Endothelial cell of umbilical vein (primary cell): Measurements from ENCODE around the gene PLEKHM2. TPM values are rescaled to one million over a fixed set of nuclear protein-coding genes. Genes with fewer than 3 reads are reported as not detected.

Experiments used
- BruUV-seq: library from RNA; stranded (reverse); fragments of 400-500 nt; replicated peaks from 2 replicates; lab custom pipeline; 2021; lab: Mats Ljungman, UMichigan
- CTCF ChIA-PET: fragments of 300-600, 350-600 bp; sonication (Branson Sonifier 250); formaldehyde crosslinking; loops from one replicate; lab custom pipeline; 2021; ENCODE audit warnings: antibody characterized with exemption, inconsistent platforms; lab: Charles Lee
- POLR2A ChIA-PET: fragments of 300-600, 350-600 bp; sonication (Branson Sonifier 250); formaldehyde crosslinking; loops from one replicate; lab custom pipeline; 2021; ENCODE audit warnings: antibody characterized with exemption, inconsistent platforms; lab: Charles Lee
- DNase-seq: peaks from one replicate; pipeline ENCODE4 v3.0.0-alpha.2; 2011; ENCODE audit warnings: low read depth, low spot score
- FAIRE-seq: peaks from 2 replicates; lab custom pipeline; 2011; peaks lifted over from hg19 to GRCh38; lab: Jason Lieb, UNC
- H2AFZ ChIP-seq: 2 replicates; pipeline ENCODE4 v1.6.0; 2012; ENCODE audit warnings: low read depth, low read length, control low read depth, inconsistent platforms
- H3K27ac ChIP-seq: 2 replicates; pipeline ENCODE4 v1.5.1; 2011; ENCODE audit warnings: low read depth, mild to moderate bottlenecking, control low read depth, low read length, moderate library complexity; ENCODE audit not compliant: insufficient read depth
- H3K27me3 ChIP-seq, 2 experiments: 2 replicates each; pipeline versions ENCODE4 v1.6.0 to v1.6.1; 2011; ENCODE audit warnings: low read length in 2 of 2, mixed read lengths in 1 of 2; ENCODE audit not compliant: control insufficient read depth in 2 of 2, insufficient read depth in 2 of 2
- H3K36me3 ChIP-seq, 2 experiments: 2 replicates in 1 of 2; 3 replicates in 1 of 2; pipeline ENCODE4 v1.5.1; 2011; ENCODE audit warnings: low read length in 2 of 2, mild to moderate bottlenecking in 1 of 2, moderate library complexity in 1 of 2; ENCODE audit not compliant: control insufficient read depth in 2 of 2, insufficient read depth in 2 of 2; ENCODE audit errors: extremely low read depth in 1 of 2
- H3K4me1 ChIP-seq: 3 replicates; pipeline ENCODE4 v1.5.1; 2011; ENCODE audit warnings: mild to moderate bottlenecking, low read length; ENCODE audit not compliant: control insufficient read depth, insufficient read depth; ENCODE audit errors: extremely low read depth
- H3K4me2 ChIP-seq: 2 replicates; pipeline ENCODE4 v1.6.1; 2011; ENCODE audit warnings: low read length, control low read depth, mixed read lengths; ENCODE audit not compliant: insufficient read depth
- H3K4me3 ChIP-seq, 3 experiments: fragments of 200-600 bp in 1 of 3; sonication (generic), shearing (Covaris generic) in 1 of 3; replicated peaks in 1 of 3; 2 replicates each; pipeline ENCODE4 v1.5.1; 2011 to 2016; ENCODE audit warnings: control low read depth in 3 of 3, low read length in 3 of 3, mild to moderate bottlenecking in 2 of 3, inconsistent platforms in 1 of 3, low read depth in 1 of 3, moderate library complexity in 1 of 3; ENCODE audit not compliant: insufficient read depth in 1 of 3
- H3K79me2 ChIP-seq: 2 replicates; pipeline ENCODE4 v1.6.0; 2012; ENCODE audit warnings: low read length, inconsistent platforms; ENCODE audit not compliant: control insufficient read depth, insufficient read depth
- H3K9ac ChIP-seq: replicated peaks from 2 replicates; pipeline ENCODE3; 2011; ENCODE audit warnings: low read length, control low read depth; ENCODE audit not compliant: insufficient read depth; ENCODE audit errors: extremely low read depth
- H3K9me1 ChIP-seq: replicated peaks from 3 replicates; pipeline ENCODE4 v1.6.0; 2011; ENCODE audit warnings: mild to moderate bottlenecking, low read length; ENCODE audit not compliant: control insufficient read depth, insufficient read depth; ENCODE audit errors: extremely low read depth
- H3K9me3 ChIP-seq: replicated peaks from 2 replicates; pipeline ENCODE4 v1.5.1; 2012; ENCODE audit warnings: low read length, inconsistent platforms; ENCODE audit not compliant: control insufficient read depth, insufficient read depth
- H4K20me1 ChIP-seq: replicated peaks from 2 replicates; pipeline ENCODE3; 2011; ENCODE audit warnings: mild to moderate bottlenecking, low read length; ENCODE audit not compliant: control insufficient read depth, insufficient read depth; ENCODE audit errors: extremely low read depth
- EZH2 ChIP-seq: IDR thresholded peaks from 2 replicates; pipeline ENCODE4 v1.6.1; 2012; ENCODE audit warnings: borderline replicate concordance, low read depth, mild to moderate bottlenecking, moderate library complexity, low read length, inconsistent platforms; ENCODE audit not compliant: severe bottlenecking
- FOS ChIP-seq: IDR thresholded peaks from 2 replicates; pipeline ENCODE4 v1.6.1; 2011; ENCODE audit warnings: mild to moderate bottlenecking, low read length, moderate library complexity, borderline replicate concordance; ENCODE audit not compliant: insufficient read depth
- GATA2 ChIP-seq: IDR thresholded peaks from 2 replicates; pipeline ENCODE4 v1.7.0; 2011; ENCODE audit warnings: low read depth, mild to moderate bottlenecking, moderate library complexity, mixed read lengths, low read length; ENCODE audit not compliant: insufficient read length, insufficient read depth
- JUN ChIP-seq: IDR thresholded peaks from 2 replicates; pipeline ENCODE4 v1.6.1; 2011; ENCODE audit warnings: borderline replicate concordance, low read depth; ENCODE audit not compliant: insufficient read length, insufficient read depth
- MYC ChIP-seq: IDR thresholded peaks from one replicate; pipeline ENCODE4 v1.6.1; 2011; ENCODE audit warnings: mild to moderate bottlenecking, low read depth, low read length
- POLR2A ChIP-seq: IDR thresholded peaks from 2 replicates; pipeline ENCODE4 v1.6.1; 2012; ENCODE audit warnings: low read depth, mild to moderate bottlenecking, control low read depth, low read length
- POLR2AphosphoS5 ChIP-seq: IDR thresholded peaks from 2 replicates; pipeline ENCODE4 v1.6.1; 2012; ENCODE audit warnings: low read depth, mild to moderate bottlenecking, control low read depth, low read length, moderate library complexity; ENCODE audit not compliant: insufficient read depth
- dilution Hi-C: fragments of 300-500 bp; cut with MboI; formaldehyde crosslinking; loops from one replicate; pipeline ENCODE4 v1.15.0; 2019; ENCODE audit warnings: low sequenced_read_pairs; ENCODE audit not compliant: extremely low pct_ligation_motif_present
- intact Hi-C: fragments of 100-400 bp; cut with micrococcal nuclease; formaldehyde crosslinking; loops from one replicate; pipeline ENCODE4 v1.10.0; 2022
- polyA plus RNA-seq, 4 experiments: library from polyadenylated mRNA; depleted of rRNA in 3 of 4; stranded (reverse) in 3 of 4; unstranded in 1 of 4; fragments of >200 nt; gene quantifications; 2 replicates each; pipeline versions ENCODE4 v1.2.1 to v1.2.3, GENCODE V29; 2011 to 2012; ENCODE audit warnings: missing spikeins in 1 of 4
- total RNA-seq: library from RNA; stranded (reverse); gene quantifications from 2 replicates; pipeline ENCODE4 v1.2.3, GENCODE V29; 2021
- TF ChIP-seq, protein P1 (sequence below), 2 donors: IDR thresholded peaks; 1 replicate in 1 of 2; 2 replicates in 1 of 2; pipeline ENCODE4 v1.5.1; 2011; ENCODE audit warnings: low read length in 2 of 2, mild to moderate bottlenecking in 2 of 2, moderate library complexity in 2 of 2, control low read depth in 1 of 2, inconsistent platforms in 1 of 2, low read depth in 1 of 2; ENCODE audit not compliant: insufficient read depth in 1 of 2; ENCODE audit errors: extremely low read depth in 1 of 2
- TF ChIP-seq, protein P2 (sequence below): IDR thresholded peaks from 2 replicates; pipeline ENCODE4 v1.6.1; 2011; ENCODE audit not compliant: insufficient read depth, insufficient read length

The PLEKHM2 gene
- total and polyA plus RNA-seq, 2 donors (not counting 3 experiments of a cell fraction or from before 2014, with no cell fraction given), result 60.6 to 67.5 TPM

DNA sequence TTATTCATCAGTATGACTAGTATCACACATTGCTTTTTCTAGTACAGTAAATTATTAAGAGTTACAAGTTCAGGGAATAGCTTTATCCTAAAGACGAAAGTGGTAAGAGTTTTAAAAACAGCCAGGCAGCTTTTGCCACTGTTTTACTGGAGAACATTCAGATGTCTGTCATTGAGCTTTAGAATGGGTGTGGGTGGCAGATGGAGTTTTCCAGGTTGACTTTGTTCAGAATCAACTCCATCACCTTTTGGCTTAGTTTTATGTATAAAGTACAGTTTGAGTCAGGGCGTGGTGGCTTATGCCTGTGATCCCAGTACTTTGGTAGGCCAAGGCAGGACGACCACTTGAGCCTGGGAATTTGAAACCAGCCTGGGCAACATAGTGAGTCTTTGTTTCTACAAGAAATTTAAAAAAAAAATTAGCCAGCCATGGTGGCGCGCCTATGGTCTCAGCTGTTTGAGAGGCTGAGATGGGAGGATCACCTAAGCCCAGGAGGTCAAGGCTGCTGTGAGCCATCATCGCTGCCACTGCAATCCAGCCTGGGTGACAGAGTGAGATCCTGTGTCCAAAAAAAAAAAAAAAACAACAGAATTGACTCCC is 29.9 kb upstream of the PLEKHM2 start:
- intact Hi-C loops (no loop called here), dilution Hi-C loops (no loop called here)
- H3K9ac ChIP-seq, result no peak overlapping the region
- no peak for FAIRE-seq
- no peaks in the 10 kb centered on the region for H3K27me3 ChIP-seq
- no TSS peak for BruUV-seq
- CTCF ChIA-PET, result interaction anchor here (1.0 to 2.3 kb wide), 3 partner anchors 11 to 58 kb away, joined by 3 to 13 read pairs (median 3); no protein-coding TSS in a partner anchor
- H3K9me1 ChIP-seq, result no peaks in the 10 kb centered on the region
- no peak for DNase-seq
- H4K20me1 ChIP-seq, result no peaks in the 10 kb centered on the region
- no peak overlapping the region for H2AFZ ChIP-seq
- H3K4me2 ChIP-seq, result no peak overlapping the region
- H3K36me3 ChIP-seq, result peaks cover 3 to 8% of the 10 kb centered on the region in 2 experiments
- no peak overlapping the region for H3K27ac ChIP-seq
- POLR2A ChIA-PET, result no interaction called here
- H3K9me3 ChIP-seq, result no peaks in the 10 kb centered on the region
- TF ChIP-seq JUN (no peak), FOS (no peak), POLR2AphosphoS5 (no peak), MYC (no peak), EZH2 (no peak), POLR2A (no peak), GATA2 (no peak)
- TF ChIP-seq, protein P1, sequence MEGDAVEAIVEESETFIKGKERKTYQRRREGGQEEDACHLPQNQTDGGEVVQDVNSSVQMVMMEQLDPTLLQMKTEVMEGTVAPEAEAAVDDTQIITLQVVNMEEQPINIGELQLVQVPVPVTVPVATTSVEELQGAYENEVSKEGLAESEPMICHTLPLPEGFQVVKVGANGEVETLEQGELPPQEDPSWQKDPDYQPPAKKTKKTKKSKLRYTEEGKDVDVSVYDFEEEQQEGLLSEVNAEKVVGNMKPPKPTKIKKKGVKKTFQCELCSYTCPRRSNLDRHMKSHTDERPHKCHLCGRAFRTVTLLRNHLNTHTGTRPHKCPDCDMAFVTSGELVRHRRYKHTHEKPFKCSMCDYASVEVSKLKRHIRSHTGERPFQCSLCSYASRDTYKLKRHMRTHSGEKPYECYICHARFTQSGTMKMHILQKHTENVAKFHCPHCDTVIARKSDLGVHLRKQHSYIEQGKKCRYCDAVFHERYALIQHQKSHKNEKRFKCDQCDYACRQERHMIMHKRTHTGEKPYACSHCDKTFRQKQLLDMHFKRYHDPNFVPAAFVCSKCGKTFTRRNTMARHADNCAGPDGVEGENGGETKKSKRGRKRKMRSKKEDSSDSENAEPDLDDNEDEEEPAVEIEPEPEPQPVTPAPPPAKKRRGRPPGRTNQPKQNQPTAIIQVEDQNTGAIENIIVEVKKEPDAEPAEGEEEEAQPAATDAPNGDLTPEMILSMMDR (IDR thresholded peaks at IDR 0.05; ENCODE audit: extremely low read depth in 1 of 2, insufficient read depth in 1 of 2, low read depth in 1 of 2, low read length in 2 of 2), result no peak
- TF ChIP-seq, protein P2, sequence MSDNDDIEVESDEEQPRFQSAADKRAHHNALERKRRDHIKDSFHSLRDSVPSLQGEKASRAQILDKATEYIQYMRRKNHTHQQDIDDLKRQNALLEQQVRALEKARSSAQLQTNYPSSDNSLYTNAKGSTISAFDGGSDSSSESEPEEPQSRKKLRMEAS, result no peak
- peaks cover 10% of the 10 kb centered on the region for H3K4me1 ChIP-seq
- no peaks in the 10 kb centered on the region for H3K79me2 ChIP-seq
- no peak overlapping the region for H3K4me3 ChIP-seq
